ENCODE data around the gene HSPG2. TPM values are rescaled to one million over a fixed set of nuclear protein-coding genes. Genes with fewer than 3 reads are reported as not detected.

Gene HSPG2
- total and polyA plus RNA-seq, 2 of the 8 experiments (the other 6 are each of a cell fraction or from before 2014, with no cell fraction given) = 17.8 to 111 TPM

- TF ChIP-seq CHD7 (IDR thresholded peaks at IDR 0.05; ENCODE audit: insufficient replicate concordance, low read length) = no peak
- TF ChIP-seq ASH2L (IDR thresholded peaks at IDR 0.05; ENCODE audit: low read length) = no peak
These were observed 26.4 kb downstream of the HSPG2 start (continued) for GRCh38 chr1:21910558-21911204.
